HUES48 (cell line): ENCODE data around the gene MAGI2.

Source experiments
- H3K27ac ChIP-seq: one replicate; pipeline ENCODE4 v1.7.0; 2013; ENCODE audit warnings: low read depth, low read length, inconsistent platforms
- H3K27me3 ChIP-seq: 2 replicates; pipeline ENCODE4 v1.6.1; 2013; ENCODE audit warnings: mild to moderate bottlenecking, low read length; ENCODE audit not compliant: control insufficient read depth, insufficient read depth
- H3K36me3 ChIP-seq: 2 replicates; pipeline ENCODE4 v1.6.1; 2013; ENCODE audit warnings: low read length; ENCODE audit not compliant: control insufficient read depth, insufficient read depth
- H3K4me1 ChIP-seq: 2 replicates; pipeline ENCODE4 v1.6.1; 2013; ENCODE audit warnings: mild to moderate bottlenecking, low read length; ENCODE audit not compliant: control insufficient read depth, insufficient read depth
- H3K4me3 ChIP-seq: 2 replicates; pipeline ENCODE4 v1.5.1; 2013; ENCODE audit warnings: mild to moderate bottlenecking, low read depth, low read length
- H3K9ac ChIP-seq: 2 replicates; pipeline ENCODE4 v1.6.1; 2013; ENCODE audit warnings: mild to moderate bottlenecking, low read depth, low read length, moderate library complexity
- H3K9me3 ChIP-seq: 2 replicates; pipeline ENCODE4 v1.6.1; 2013; ENCODE audit warnings: low read length; ENCODE audit not compliant: control insufficient read depth, insufficient read depth

MAGI2 gene

GRCh38 chr7:79288655-79289054 lies 164.8 kb downstream of the MAGI2 start:
- no peaks in the 10 kb centered on the region for H3K36me3 ChIP-seq
- no peak overlapping the region for H3K9ac ChIP-seq
- no peaks in the 10 kb centered on the region for H3K27me3 ChIP-seq
- H3K27ac ChIP-seq, result no peak overlapping the region
- no peak overlapping the region for H3K4me3 ChIP-seq
- no peaks in the 10 kb centered on the region for H3K9me3 ChIP-seq
- no peaks in the 10 kb centered on the region for H3K4me1 ChIP-seq

- Histone ChIP-seq H3K36me3 (no peaks in the 10 kb centered on the region), H3K27me3 (no peaks in the 10 kb centered on the region), H3K9me3 (no peaks in the 10 kb centered on the region), H3K9ac (no peak overlapping the region), H3K4me3 (no peak overlapping the region), H3K4me1 (no peaks in the 10 kb centered on the region), H3K27ac (no peak overlapping the region)
Measured at GRCh38 chr7:79287981-79288380, 165.5 kb downstream of the MAGI2 start.

- Histone ChIP-seq H3K4me3 (no peak overlapping the region), H3K9me3 (no peaks in the 10 kb centered on the region), H3K36me3 (no peaks in the 10 kb centered on the region), H3K27ac (no peak overlapping the region), H3K9ac (no peak overlapping the region), H3K4me1 (no peaks in the 10 kb centered on the region), H3K27me3 (no peaks in the 10 kb centered on the region)
Measured at GRCh38 chr7:79286181-79286580, 167.3 kb downstream of the MAGI2 start.

DNA sequence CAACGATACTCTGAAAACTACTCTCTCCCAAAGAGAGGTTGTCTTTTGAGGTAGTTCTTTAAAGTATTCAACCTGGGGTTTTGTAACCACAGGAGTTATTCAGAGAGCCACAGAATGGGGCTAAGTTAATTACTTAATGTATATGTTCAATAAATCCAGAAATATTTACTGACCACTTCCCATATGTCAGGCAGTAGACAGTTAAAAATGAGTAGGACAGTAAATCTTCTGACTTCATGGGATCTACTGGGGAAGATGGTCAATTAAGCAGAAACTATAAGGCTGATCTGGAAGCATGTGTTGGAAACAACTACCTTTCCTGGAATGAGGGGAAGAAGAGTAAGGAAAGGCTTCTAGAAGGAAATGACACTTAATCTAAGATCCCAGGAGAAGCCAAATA lies 167.7 kb downstream of the MAGI2 start:
- Histone ChIP-seq H3K27me3 (no peaks in the 10 kb centered on the region), H3K27ac (no peak overlapping the region), H3K4me3 (no peak overlapping the region), H3K9ac (no peak overlapping the region), H3K9me3 (no peaks in the 10 kb centered on the region), H3K36me3 (no peaks in the 10 kb centered on the region), H3K4me1 (no peaks in the 10 kb centered on the region)

- Histone ChIP-seq H3K4me1 (no peaks in the 10 kb centered on the region), H3K9ac (no peak overlapping the region), H3K27ac (no peak overlapping the region), H3K4me3 (no peak overlapping the region), H3K36me3 (no peaks in the 10 kb centered on the region), H3K27me3 (no peaks in the 10 kb centered on the region), H3K9me3 (no peaks in the 10 kb centered on the region)
Measured at GRCh38 chr7:79284211-79284610, 169.3 kb downstream of the MAGI2 start.

- H3K4me3 ChIP-seq, result no peak overlapping the region
- no peak overlapping the region for H3K9ac ChIP-seq
- no peaks in the 10 kb centered on the region for H3K9me3 ChIP-seq
- no peaks in the 10 kb centered on the region for H3K36me3 ChIP-seq
- no peak overlapping the region for H3K27ac ChIP-seq
- H3K4me1 ChIP-seq, result no peaks in the 10 kb centered on the region
- H3K27me3 ChIP-seq, result no peaks in the 10 kb centered on the region
Measured at GRCh38 chr7:79282882-79283602, 170.4 kb downstream of the MAGI2 start.

- Histone ChIP-seq H3K27me3 (no peaks in the 10 kb centered on the region), H3K27ac (no peak overlapping the region), H3K4me1 (no peaks in the 10 kb centered on the region), H3K36me3 (no peaks in the 10 kb centered on the region), H3K4me3 (no peak overlapping the region), H3K9me3 (no peaks in the 10 kb centered on the region), H3K9ac (no peak overlapping the region)
Measured at GRCh38 chr7:79282070-79282694, 171.3 kb downstream of the MAGI2 start.

DNA sequence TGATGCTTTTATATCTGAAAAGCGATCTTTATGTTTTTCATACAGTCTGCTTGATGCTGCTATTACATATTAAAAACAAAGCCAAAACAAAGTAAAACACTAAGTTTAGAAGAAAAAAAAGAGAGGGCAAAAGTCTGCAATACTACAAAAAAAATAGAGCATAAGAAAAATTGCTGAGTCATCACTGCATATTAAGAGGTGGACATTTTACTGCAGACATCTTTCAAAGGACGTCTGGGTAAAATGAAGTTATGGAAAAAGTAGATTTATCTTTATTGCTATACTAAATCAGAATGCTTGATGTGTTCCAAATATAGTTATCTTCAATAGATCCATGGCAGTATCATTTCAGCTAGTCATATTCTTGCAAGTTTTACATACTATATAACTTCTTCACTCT lies 172.0 kb downstream of the MAGI2 start:
- Histone ChIP-seq H3K27me3 (no peaks in the 10 kb centered on the region), H3K27ac (no peak overlapping the region), H3K4me1 (no peaks in the 10 kb centered on the region), H3K36me3 (no peaks in the 10 kb centered on the region), H3K9me3 (no peaks in the 10 kb centered on the region), H3K4me3 (no peak overlapping the region), H3K9ac (no peak overlapping the region)

GRCh38 chr7:79272938-79273337 lies 180.5 kb downstream of the MAGI2 start:
- Histone ChIP-seq H3K9me3 (no peaks in the 10 kb centered on the region), H3K4me1 (no peaks in the 10 kb centered on the region), H3K36me3 (no peaks in the 10 kb centered on the region), H3K27me3 (no peaks in the 10 kb centered on the region), H3K4me3 (no peak overlapping the region), H3K9ac (no peak overlapping the region), H3K27ac (no peak overlapping the region)

- no peaks in the 10 kb centered on the region for H3K27me3 ChIP-seq
- no peak overlapping the region for H3K27ac ChIP-seq
- no peaks in the 10 kb centered on the region for H3K4me1 ChIP-seq
- no peak overlapping the region for H3K4me3 ChIP-seq
- no peaks in the 10 kb centered on the region for H3K9me3 ChIP-seq
- no peaks in the 10 kb centered on the region for H3K36me3 ChIP-seq
- H3K9ac ChIP-seq, result no peak overlapping the region
Measured at GRCh38 chr7:79272066-79272669, 181.3 kb downstream of the MAGI2 start.

DNA sequence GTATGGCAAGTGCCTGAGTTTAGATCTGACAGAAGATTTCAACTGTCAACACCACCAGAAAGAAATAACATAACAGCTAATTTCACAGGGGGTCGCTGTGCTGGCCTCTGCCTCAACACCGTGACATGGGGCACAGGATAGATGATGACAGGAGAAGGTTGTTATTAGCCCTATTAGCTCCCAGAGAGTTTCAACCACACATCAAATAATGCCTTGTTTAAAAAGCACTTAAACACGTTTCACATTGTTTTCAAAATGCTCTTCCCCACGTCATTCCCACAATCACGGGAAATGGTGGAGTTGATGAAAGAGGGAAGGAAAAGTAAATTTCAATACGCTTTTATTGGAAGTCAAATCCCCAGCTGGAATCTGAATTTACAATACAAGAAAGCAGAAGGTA lies 184.7 kb downstream of the MAGI2 start:
- no peak overlapping the region for H3K27ac ChIP-seq
- H3K9me3 ChIP-seq, result no peaks in the 10 kb centered on the region
- no peaks in the 10 kb centered on the region; the same call in 1 of the 2 replicates for H3K27me3 ChIP-seq
- H3K9ac ChIP-seq, result no peak overlapping the region
- H3K4me3 ChIP-seq, result no peak overlapping the region
- no peaks in the 10 kb centered on the region for H3K36me3 ChIP-seq
- no peaks in the 10 kb centered on the region for H3K4me1 ChIP-seq
